Astrocyte (in vitro differentiated cells and primary cell): Measurements from ENCODE around the gene TSSK6. TPM values are rescaled to one million over a fixed set of nuclear protein-coding genes. Genes with fewer than 3 reads are reported as not detected.

Experiments used
- DNase-seq: peaks from one replicate; pipeline ENCODE4 v3.0.0-alpha.2; 2010; ENCODE audit warnings: low read depth
- FAIRE-seq: peaks from 2 replicates; lab custom pipeline; 2011; peaks lifted over from hg19 to GRCh38; lab: Jason Lieb, UNC
- H2AFZ ChIP-seq: 2 replicates; pipeline ENCODE4 v1.6.0; 2012; ENCODE audit warnings: low read depth, low read length, inconsistent platforms
- H3K27ac ChIP-seq: 2 replicates; pipeline ENCODE4 v1.5.1; 2011; ENCODE audit warnings: low read depth, low read length, inconsistent platforms
- H3K27me3 ChIP-seq: 2 replicates; pipeline ENCODE4 v1.6.0; 2011; ENCODE audit warnings: low read length, inconsistent platforms; ENCODE audit not compliant: insufficient read depth
- H3K36me3 ChIP-seq: 2 replicates; pipeline ENCODE4 v1.5.1; 2011; ENCODE audit warnings: low read length, inconsistent platforms; ENCODE audit not compliant: insufficient read depth
- H3K4me1 ChIP-seq: 2 replicates; pipeline ENCODE4 v1.5.1; 2011; ENCODE audit warnings: low read length, inconsistent platforms; ENCODE audit not compliant: insufficient read depth
- H3K4me2 ChIP-seq: 2 replicates; pipeline ENCODE4 v1.6.0; 2012; ENCODE audit warnings: low read length, inconsistent platforms
- H3K4me3 ChIP-seq: 2 replicates; pipeline ENCODE4 v1.5.1; 2011; ENCODE audit warnings: low read depth, mild to moderate bottlenecking, low read length, inconsistent platforms; ENCODE audit not compliant: insufficient read depth
- H3K79me2 ChIP-seq: 2 replicates; pipeline ENCODE4 v1.6.0; 2012; ENCODE audit warnings: mild to moderate bottlenecking, low read length, inconsistent platforms; ENCODE audit not compliant: insufficient read depth
- H3K9ac ChIP-seq: 2 replicates; pipeline ENCODE4 v1.6.0; 2012; ENCODE audit warnings: mild to moderate bottlenecking, low read length, inconsistent platforms
- H3K9me3 ChIP-seq: 2 replicates; pipeline ENCODE4 v1.5.1; 2012; ENCODE audit warnings: low read depth, mild to moderate bottlenecking, low read length, inconsistent platforms; ENCODE audit not compliant: insufficient read depth
- H4K20me1 ChIP-seq: 2 replicates; pipeline ENCODE4 v1.6.0; 2012; ENCODE audit warnings: low read length, inconsistent platforms; ENCODE audit not compliant: insufficient read depth
- H3K27ac Mint-ChIP-seq: one replicate; pipeline ENCODE4 v1.8.0; 2021; ENCODE audit warnings: mild to moderate bottlenecking, mixed read lengths; ENCODE audit not compliant: unreplicated experiment
- H3K27me3 Mint-ChIP-seq: one replicate; pipeline ENCODE4 v1.8.0; 2021; ENCODE audit warnings: low read depth, mixed read lengths; ENCODE audit not compliant: unreplicated experiment
- H3K36me3 Mint-ChIP-seq: one replicate; pipeline ENCODE4 v1.8.0; 2021; ENCODE audit warnings: low read depth, mixed read lengths; ENCODE audit not compliant: unreplicated experiment
- H3K4me1 Mint-ChIP-seq: one replicate; pipeline ENCODE4 v1.8.0; 2021; ENCODE audit warnings: low read depth, mixed read lengths; ENCODE audit not compliant: unreplicated experiment
- H3K4me3 Mint-ChIP-seq: one replicate; pipeline ENCODE4 v1.8.0; 2021; ENCODE audit warnings: mild to moderate bottlenecking, moderate library complexity, mixed read lengths; ENCODE audit not compliant: unreplicated experiment
- H3K9me3 Mint-ChIP-seq: one replicate; pipeline ENCODE4 v1.8.0; 2021; ENCODE audit warnings: mild to moderate bottlenecking, mixed read lengths; ENCODE audit not compliant: unreplicated experiment
- EZH2 ChIP-seq: IDR thresholded peaks from 2 replicates; pipeline ENCODE4 v1.6.1; 2012; ENCODE audit warnings: mild to moderate bottlenecking, low read length, inconsistent platforms; ENCODE audit not compliant: insufficient read depth
- total RNA-seq: library from RNA; stranded (reverse); gene quantifications from 2 replicates; pipeline ENCODE4 v1.2.1, GENCODE V29; 2021
- TF ChIP-seq, protein P1 (sequence below): IDR thresholded peaks from 2 replicates; pipeline ENCODE4 v1.5.1; 2011; ENCODE audit warnings: low read depth, mild to moderate bottlenecking, inconsistent platforms, low read length, moderate library complexity; ENCODE audit not compliant: insufficient read depth

The TSSK6 gene
- total RNA-seq, 1 donor from 2014 or later, result 1.8 TPM

DNA sequence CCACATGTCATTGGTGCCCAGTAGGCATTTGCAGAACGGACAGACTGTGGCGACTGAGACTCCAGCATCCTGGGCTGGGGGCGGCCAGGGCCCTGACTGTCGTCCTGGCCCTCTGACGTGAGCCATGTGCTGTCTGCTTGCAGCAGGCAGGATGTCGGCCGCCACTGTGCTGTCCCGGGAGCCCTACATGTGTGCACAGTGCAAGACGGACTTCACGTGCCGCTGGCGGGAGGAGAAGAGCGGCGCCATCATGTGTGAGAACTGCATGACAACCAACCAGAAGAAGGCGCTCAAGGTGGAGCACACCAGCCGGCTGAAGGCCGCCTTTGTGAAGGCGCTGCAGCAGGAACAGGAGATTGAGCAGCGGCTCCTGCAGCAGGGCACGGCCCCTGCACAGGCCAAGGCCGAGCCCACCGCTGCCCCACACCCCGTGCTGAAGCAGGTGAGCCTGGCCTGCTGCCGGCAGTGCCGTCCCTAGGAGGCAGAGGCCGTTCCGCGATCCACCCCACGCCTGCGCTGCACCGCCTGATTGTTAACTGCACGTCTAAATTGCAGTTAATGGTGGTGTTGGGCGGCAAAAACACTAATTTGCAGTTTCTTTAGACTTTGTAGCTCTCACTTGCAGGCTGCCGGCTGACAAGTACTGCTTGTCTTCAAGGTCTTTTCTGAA, 14.2 kb downstream of the TSSK6 start:
- FAIRE-seq, result no peak
- Histone ChIP-seq H3K36me3 (peaks cover 29% of the 10 kb centered on the region), H2AFZ (no peak overlapping the region), H3K4me3 (no peak overlapping the region), H3K4me2 (no peak overlapping the region), H4K20me1 (peaks cover 19% of the 10 kb centered on the region), H3K9ac (no peak overlapping the region), H3K27me3 (no peaks in the 10 kb centered on the region), H3K4me1 (no peaks in the 10 kb centered on the region), H3K9me3 (no peaks in the 10 kb centered on the region), H3K79me2 (peaks cover 15% of the 10 kb centered on the region), H3K27ac (no peak overlapping the region)
- TF ChIP-seq, protein P1, sequence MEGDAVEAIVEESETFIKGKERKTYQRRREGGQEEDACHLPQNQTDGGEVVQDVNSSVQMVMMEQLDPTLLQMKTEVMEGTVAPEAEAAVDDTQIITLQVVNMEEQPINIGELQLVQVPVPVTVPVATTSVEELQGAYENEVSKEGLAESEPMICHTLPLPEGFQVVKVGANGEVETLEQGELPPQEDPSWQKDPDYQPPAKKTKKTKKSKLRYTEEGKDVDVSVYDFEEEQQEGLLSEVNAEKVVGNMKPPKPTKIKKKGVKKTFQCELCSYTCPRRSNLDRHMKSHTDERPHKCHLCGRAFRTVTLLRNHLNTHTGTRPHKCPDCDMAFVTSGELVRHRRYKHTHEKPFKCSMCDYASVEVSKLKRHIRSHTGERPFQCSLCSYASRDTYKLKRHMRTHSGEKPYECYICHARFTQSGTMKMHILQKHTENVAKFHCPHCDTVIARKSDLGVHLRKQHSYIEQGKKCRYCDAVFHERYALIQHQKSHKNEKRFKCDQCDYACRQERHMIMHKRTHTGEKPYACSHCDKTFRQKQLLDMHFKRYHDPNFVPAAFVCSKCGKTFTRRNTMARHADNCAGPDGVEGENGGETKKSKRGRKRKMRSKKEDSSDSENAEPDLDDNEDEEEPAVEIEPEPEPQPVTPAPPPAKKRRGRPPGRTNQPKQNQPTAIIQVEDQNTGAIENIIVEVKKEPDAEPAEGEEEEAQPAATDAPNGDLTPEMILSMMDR, result no peak
- TF ChIP-seq EZH2, result no peak
- no peaks in the 10 kb centered on the region for H3K4me1 Mint-ChIP-seq
- no peak overlapping the region for H3K4me3 Mint-ChIP-seq
- no peaks in the 10 kb centered on the region for H3K27me3 Mint-ChIP-seq
- no peaks in the 10 kb centered on the region for H3K9me3 Mint-ChIP-seq
- no peak for DNase-seq
- H3K27ac Mint-ChIP-seq, result no peak overlapping the region
- peaks cover 15% of the 10 kb centered on the region for H3K36me3 Mint-ChIP-seq

DNA sequence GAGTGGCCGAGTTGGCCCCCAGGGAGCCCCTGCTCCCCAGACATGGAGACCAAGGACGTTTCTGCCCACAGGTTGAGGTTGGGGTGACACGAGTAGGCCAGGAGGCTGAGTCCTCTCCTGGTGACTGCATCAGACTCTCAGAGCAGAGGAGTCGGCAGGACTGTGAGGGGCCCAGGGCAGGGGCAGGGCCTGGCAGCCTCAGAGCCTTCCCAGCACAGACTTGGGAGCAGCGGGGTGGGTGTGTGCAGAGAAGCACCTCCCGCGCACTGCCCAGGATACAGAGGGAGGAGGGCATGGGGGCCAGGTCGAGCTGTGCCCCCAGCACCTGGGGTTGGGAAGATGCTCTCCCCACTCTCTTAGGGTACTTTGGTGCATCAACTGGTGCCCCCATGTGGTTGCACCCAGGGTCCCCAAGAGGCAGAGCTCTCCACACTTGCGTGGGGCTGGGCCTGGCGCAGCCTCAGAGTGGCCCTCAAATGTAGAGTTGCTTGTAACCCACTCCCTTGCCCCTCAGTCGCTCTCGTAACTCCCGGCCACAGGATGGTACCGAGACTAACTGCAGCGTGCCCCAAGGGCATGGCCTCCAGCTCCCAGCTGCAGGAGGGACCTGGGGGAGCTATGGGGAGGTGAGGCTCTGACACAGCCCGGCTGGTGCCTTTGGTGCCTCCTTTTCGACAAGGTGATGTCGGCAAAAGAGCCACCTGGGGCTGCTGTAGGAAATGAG, 15.9 kb downstream of the TSSK6 start:
- no peaks in the 10 kb centered on the region for H3K27me3 Mint-ChIP-seq
- TF ChIP-seq EZH2, result no peak
- TF ChIP-seq, protein P1, result no peak
- Histone ChIP-seq H3K9ac (no peak overlapping the region), H3K4me2 (no peak overlapping the region), H3K4me3 (no peak overlapping the region), H3K9me3 (no peaks in the 10 kb centered on the region), H3K36me3 (peaks cover 25% of the 10 kb centered on the region), H3K27ac (no peak overlapping the region), H4K20me1 (peaks cover 19% of the 10 kb centered on the region), H2AFZ (no peak overlapping the region), H3K27me3 (no peaks in the 10 kb centered on the region), H3K4me1 (no peaks in the 10 kb centered on the region), H3K79me2 (peaks cover 23% of the 10 kb centered on the region)
- no peaks in the 10 kb centered on the region for H3K4me1 Mint-ChIP-seq
- DNase-seq (no peak), FAIRE-seq (no peak)
- H3K27ac Mint-ChIP-seq, result no peak overlapping the region
- no peak overlapping the region for H3K4me3 Mint-ChIP-seq
- H3K36me3 Mint-ChIP-seq, result peaks cover 12% of the 10 kb centered on the region
- H3K9me3 Mint-ChIP-seq, result no peaks in the 10 kb centered on the region
